ENCODE measurements around the gene TMEM121.
"Not testable (repeated sequence)": the region's sequence is repeated elsewhere in the genome, so short reads cannot be mapped to it uniquely, and the experiment has no call there.

The TMEM121 gene

GRCh38 chr14:105529319-105529568, 2.9 kb downstream of the TMEM121 start:
- no peak for DNase-seq

DNA sequence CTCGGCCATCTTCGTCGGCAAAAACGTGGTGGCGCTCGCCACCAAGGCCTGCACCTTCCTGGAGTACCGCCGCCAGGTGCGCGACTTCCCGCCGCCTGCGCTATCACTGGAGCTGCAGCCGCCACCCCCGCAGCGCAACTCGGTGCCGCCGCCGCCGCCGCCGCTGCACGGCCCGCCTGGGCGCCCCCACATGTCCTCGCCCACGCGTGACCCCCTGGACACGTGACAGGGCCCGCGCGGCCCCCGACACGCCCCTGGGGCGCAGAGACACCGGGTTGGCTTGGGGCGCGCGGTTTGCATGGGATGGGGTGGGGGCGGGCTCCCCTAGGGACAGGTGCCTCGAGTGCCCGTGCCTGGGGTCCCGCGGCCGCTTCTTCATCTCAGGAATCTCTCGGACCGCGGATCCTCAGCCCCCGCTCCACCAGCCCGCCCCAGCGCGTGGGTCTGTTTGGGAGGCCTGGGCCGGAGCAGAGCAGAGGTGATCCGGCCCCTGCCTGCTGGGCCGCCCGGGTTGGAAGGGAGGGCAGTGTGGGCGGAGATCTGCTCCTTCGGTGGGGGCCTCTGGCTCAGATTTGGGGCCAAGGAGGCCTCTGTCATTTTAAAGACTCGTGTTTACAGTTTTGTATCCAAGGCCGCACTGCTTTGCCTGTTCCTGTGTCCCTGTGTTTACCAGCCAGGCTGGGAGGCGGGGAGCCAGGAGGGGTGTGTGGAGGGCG, 3.3 kb downstream of the TMEM121 start:
- no peak for DNase-seq

DNA sequence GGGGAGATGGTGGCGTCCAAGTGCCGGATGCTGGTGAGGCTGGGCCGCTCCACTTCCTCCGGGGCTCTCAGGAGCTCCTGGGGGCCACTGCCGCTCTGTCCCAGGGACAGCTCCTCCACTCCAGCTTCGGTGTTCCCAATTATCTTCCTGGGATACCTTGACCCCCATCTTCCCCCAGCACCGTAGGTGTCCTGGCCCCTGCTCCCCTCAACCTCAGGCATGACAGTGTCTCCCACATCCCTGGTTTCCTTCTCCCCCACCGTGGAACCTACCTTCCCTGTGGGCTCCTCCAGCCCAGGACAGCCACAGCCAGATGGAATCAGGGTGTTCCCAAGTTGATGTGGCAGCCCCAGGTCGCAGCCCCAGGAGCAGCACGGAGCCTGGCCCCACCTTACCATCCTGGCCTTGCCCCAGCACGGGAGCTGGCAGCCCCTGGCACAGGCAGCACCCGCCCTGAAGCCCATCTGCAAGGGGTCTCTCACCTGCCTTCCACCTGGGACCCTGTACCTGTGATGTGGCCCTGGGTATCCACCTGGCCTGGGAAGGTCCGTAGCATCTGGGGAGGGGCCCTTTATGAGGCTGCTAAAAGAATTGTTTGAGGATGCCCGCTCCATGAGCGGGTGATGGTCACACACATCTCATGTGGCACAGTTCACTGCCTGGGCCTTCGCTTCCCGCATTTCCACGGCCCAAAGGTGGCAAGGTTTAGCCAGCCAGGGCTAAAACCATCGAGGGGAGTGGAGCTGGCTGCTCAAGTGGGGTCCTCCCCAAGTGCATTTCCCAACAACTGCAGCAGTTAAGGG, 4.1 kb downstream of the TMEM121 start:
- no peak for DNase-seq

- no peak for DNase-seq
Observed at GRCh38 chr14:105531088-105531893, 4.9 kb downstream of the TMEM121 start.

DNA sequence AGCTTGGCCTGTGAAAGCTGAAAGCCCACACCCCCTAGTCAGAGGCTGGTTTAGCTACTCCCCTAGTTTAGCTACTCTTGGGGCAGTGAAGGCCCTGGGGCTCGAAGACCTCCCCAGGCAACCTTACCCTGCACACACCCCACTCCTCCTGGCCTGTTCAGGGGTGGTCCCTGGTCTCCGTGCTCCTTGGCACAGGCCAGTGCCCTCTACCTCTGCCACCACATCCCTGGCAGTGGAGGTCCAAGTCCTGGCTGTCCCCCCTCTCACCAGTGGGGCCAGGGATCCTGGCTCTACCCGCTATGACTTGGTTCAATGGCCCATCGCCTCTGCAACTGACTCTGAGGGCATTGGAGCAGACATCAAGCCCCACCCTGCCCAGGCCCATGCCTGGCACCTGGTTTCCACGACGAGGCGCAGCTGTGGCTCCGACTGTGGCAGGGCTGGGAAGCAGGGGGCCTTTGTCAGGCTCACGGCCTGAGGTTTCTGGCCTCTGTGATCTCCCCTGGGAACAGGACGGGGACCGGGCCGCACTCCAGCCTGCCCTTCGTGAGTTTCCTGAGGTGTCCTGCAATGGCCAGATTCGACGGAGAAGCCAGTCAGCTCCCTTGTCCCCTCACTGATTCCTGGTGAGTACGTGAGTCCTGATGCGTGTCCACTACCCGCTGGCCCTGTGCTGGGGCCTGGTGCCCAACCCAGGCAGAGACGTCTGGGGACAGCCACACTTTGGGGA, 5.7 kb downstream of the TMEM121 start:
- no peak for DNase-seq

DNA sequence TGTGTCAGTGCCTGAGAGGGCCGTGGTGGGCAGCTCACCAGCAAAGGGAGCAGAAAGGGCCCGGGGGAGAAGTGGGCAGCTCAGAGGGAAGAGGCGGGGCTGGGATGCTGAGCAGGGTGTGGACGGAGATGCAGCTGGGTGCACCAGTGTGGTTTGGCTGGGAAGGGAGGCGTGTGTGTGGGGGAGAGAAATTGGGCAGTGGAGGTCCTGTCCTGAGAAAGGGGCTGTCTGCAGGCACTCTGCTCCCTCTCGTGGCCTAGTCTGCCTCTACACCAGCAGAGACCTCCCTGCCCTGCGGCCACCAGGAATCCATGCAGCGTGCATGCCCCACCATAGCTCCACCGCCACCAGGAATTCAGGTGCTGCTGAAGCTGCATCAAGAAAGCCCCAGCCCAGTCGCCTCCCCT, 6.4 kb downstream of the TMEM121 start:
- no peak for DNase-seq

GRCh38 chr14:105533391-105533790, 7.0 kb downstream of the TMEM121 start:
- DNase-seq = no peak

DNA sequence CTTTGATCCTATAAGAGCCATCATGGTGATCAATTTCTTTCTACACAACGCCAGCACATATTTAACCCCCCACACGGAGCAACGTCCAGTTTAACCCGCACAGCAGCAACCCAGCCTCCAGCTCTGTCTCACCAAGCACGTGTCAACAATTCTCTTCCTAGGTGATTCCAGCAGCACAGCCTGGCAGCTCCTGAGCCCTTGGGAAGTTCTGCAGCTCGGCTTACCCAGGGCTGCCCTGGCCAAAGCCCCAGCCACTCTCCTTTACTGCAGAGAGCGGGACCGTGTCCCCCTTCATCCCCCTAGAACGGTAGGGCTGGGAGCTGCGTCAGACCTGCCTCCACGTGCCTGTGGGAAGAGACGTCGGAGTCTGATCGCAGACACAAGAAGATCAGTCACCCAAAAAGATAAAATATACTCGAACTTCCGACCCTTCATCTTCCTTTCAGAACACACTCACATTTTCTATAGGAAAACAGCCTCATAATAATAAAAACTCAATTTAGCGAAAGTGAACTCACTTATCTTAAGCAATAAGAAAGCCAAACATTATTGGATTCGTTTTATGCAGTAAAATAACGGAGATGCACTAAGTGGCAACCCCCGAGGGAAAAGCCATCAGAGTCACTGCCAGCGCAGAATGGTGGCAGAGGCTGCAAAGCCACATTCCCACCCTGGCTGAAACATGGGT, 7.6 kb downstream of the TMEM121 start:
- no peak for DNase-seq

GRCh38 chr14:105534586-105534985, 8.2 kb downstream of the TMEM121 start:
- no peak for DNase-seq

GRCh38 chr14:105536051-105536450, 9.7 kb downstream of the TMEM121 start:
- DNase-seq = no peak

GRCh38 chr14:105536691-105537579, 10.6 kb downstream of the TMEM121 start:
- DNase-seq = no peak

DNA sequence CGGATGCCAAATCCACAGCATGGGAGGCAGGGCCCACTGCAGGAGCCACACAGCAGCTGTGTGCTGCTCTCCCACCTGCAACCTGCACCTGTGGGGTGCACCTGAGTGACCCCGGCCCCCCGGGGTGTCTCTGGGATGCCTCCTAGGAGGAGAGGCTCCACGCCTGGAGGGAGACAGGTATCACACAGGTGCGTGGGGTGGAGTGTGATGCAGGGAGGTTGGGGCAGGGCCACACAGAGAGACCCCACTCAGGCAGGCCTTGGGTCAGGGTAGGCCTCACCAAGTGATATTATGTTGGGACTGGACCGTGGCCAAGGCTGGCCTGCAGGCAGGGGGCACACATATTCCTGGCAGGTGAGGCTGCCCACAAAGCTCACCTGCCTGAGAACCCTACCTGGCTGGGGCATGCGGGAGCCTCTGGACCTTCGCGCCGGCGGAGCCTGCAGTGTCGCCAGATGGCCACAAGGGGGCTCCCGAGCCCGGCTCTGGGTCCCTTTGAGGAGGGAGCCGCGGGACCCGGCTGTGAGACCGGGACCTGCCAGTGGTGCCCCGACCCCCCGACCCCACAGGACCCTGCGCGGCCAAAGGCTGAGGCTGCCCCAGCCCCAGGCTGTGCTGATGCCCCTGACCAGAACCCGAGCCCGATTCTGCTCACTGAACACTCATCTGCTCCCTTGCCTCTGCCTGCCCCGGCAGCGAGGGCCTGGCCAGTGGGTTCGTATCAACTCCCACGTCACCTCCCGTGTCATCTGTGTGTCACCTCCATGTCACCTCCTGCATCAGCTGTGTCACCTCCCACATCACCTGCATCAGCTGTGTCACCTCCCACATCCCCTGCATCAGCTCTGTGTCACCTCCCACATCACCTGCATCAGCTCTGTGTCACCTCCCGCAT, 11.4 kb downstream of the TMEM121 start:
- DNase-seq = peak; percentile 48

DNA sequence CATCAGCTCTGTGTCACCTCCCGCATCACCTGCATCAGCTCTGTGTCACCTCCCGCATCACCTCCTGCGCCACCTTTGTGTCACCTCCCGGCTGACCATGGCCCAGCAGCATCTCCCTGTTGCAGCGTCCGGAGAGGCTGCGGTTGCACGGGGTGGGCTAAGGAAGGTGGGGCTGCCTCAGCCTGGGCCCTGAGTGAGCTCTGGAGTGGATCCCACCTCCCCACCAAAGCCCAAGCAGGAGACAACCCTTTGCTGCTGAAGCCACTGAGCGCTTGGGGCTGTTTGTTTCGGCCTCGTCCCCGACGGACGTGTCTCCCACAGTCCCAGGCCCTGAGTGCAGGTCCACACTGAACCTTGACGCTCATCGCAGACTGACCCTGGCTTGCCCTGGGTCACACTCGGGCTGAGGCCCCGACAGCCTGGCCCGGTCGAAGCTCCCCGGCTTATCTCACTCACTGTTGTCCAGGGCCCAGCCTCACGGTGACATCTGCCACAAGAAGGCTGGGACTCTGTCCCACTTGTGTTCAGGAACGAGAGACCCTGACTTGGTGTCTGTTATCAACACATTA, 12.2 kb downstream of the TMEM121 start:
- DNase-seq = no peak

DNA sequence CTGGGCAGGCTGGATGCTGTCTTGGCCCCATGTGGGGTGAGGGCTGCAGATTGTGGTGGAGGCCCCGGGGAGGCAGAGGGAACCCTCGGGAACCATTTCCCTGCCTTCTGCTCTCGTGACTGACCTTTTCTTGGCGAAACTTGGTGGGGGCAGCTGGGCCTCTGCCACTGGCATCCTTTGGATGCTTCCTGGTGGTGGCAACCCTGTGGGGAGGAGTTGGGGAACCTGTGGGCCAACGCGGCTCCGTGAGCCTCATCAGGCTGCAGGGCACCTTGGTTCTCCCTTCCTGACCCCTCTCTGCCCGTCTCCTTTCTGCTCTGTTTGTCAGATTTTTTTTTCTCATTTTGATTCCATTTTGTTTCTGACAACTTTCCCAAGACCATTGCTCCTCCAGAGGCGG, 14.4 kb downstream of the TMEM121 start:
- DNase-seq = no peak

- DNase-seq = no peak
Observed at GRCh38 chr14:105541218-105541875, 15.0 kb downstream of the TMEM121 start.

GRCh38 chr14:105545676-105546075, 19.3 kb downstream of the TMEM121 start:
- not testable (repeated sequence) for DNase-seq

DNA sequence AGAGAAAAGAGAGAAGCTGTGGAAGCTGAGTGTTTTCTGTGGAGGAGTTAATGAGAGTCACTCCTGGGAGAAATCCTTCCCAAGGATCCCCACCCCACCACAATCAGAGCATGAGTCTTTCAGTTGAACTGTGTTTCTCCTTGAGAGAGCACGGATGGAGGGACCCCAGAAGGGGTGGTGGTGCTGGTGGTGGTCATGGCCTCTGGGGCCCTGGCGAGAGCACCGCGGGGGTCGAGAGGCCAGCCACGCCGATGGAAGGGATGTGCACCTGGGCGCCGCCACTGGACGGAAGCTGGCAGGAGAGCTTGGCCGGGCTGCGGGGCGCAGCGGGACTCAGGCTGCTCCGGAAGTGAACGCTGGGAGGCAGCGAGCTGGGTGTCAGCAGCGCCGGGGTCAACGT, 20.0 kb downstream of the TMEM121 start:
- not testable (repeated sequence) for DNase-seq

- DNase-seq = not testable (repeated sequence)
Observed at GRCh38 chr14:105547072-105547471, 20.7 kb downstream of the TMEM121 start.

- DNase-seq = no peak
Observed at GRCh38 chr14:105547741-105548169, 21.4 kb downstream of the TMEM121 start.

Measured in NCI-H345 (cell line).